Measurements from ENCODE around the gene NTSR2.

DNA sequence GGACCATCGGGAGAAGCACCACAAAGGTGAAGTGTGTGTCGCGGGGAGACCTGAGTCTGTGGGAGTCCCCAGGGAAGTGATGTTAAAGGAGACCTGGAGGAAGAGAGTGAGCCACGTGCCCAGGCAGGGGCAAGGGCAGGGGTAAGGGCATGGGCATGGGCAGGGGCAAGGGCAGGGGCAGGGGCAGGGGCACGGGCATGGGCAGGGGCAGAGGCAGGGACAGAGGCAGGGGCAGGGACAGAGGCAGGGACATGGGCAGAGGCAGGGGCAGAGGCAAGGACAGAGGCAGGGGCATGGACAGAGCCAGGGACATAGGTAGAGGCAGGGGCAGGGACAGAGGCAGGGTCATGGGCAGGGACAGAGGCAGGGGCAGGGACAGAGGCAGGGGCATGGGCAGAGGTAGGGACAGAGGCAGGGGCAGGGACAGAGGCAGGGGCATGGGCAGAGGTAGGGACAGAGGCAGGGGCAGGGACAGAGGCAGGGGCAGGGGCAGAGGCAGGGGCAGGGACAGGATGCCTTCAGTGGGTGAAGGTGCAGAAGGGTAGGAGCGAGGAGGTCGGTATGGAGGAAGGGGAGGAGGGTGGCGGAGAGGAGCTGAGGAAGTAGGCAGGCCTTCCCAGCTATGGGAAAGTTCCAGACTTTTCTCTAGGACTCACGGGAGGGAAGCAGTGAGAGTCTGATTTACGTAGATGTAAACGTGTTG lies 33.3 kb downstream of the NTSR2 start:
- TF ChIP-seq, protein P1, sequence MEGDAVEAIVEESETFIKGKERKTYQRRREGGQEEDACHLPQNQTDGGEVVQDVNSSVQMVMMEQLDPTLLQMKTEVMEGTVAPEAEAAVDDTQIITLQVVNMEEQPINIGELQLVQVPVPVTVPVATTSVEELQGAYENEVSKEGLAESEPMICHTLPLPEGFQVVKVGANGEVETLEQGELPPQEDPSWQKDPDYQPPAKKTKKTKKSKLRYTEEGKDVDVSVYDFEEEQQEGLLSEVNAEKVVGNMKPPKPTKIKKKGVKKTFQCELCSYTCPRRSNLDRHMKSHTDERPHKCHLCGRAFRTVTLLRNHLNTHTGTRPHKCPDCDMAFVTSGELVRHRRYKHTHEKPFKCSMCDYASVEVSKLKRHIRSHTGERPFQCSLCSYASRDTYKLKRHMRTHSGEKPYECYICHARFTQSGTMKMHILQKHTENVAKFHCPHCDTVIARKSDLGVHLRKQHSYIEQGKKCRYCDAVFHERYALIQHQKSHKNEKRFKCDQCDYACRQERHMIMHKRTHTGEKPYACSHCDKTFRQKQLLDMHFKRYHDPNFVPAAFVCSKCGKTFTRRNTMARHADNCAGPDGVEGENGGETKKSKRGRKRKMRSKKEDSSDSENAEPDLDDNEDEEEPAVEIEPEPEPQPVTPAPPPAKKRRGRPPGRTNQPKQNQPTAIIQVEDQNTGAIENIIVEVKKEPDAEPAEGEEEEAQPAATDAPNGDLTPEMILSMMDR (IDR thresholded peaks at IDR 0.05): no peak
- no peak for TF ChIP-seq POLR2A (IDR thresholded peaks at IDR 0.05)

Measured in right lobe of liver (tissue), 4 donors.